Activated CD4-positive, alpha-beta memory T cell treated with anti-CD3 and anti-CD28 coated beads, Interleukin-2, amount 10 ng/mL, durations not matched to agents 7 days and 5 days (primary cell): Measurements from ENCODE around the gene CDKL2. TPM values are rescaled to one million over a fixed set of nuclear protein-coding genes. Genes with fewer than 3 reads are reported as not detected.

Source experiments
- CTCF ChIA-PET: fragments of 350-600 bp; sonication (Branson Sonifier 250); formaldehyde crosslinking; loops from one replicate; lab custom pipeline; 2021; ENCODE audit warnings: antibody characterized with exemption, inconsistent platforms; lab: Charles Lee
- POLR2A ChIA-PET: fragments of 350-600 bp; sonication (Branson Sonifier 250); formaldehyde crosslinking; loops from one replicate; lab custom pipeline; 2021; ENCODE audit warnings: antibody characterized with exemption; lab: Charles Lee
- DNase-seq: peaks from one replicate; pipeline ENCODE4 v3.0.0-alpha.2; 2020
- H3K27ac Mint-ChIP-seq: one replicate; pipeline ENCODE4 v1.8.0; 2021; ENCODE audit warnings: mild to moderate bottlenecking, mixed read lengths
- H3K27me3 Mint-ChIP-seq: one replicate; pipeline ENCODE4 v1.8.0; 2021; ENCODE audit warnings: mixed read lengths
- H3K36me3 Mint-ChIP-seq: one replicate; pipeline ENCODE4 v1.8.0; 2021; ENCODE audit warnings: low read depth, mixed read lengths
- H3K4me1 Mint-ChIP-seq: one replicate; pipeline ENCODE4 v1.8.0; 2021; ENCODE audit warnings: mixed read lengths
- H3K4me3 Mint-ChIP-seq: one replicate; pipeline ENCODE4 v1.8.0; 2021; ENCODE audit warnings: mild to moderate bottlenecking, mixed read lengths
- H3K9me3 Mint-ChIP-seq: one replicate; pipeline ENCODE4 v1.8.0; 2021; ENCODE audit warnings: mixed read lengths
- total RNA-seq, 2 experiments: library from RNA; stranded (reverse); gene quantifications; one replicate each; pipeline ENCODE4 v1.2.3, GENCODE V29; 2021

The CDKL2 gene
- total RNA-seq, 2 experiments from 2014 or later, result 1.3 to 1.4 TPM

GRCh38 chr4:75596061-75596460 is 34.3 kb downstream of the CDKL2 start:
- POLR2A ChIA-PET, result no interaction called here
- Mint-ChIP-seq H3K4me1 (peaks cover 28% of the 10 kb centered on the region), H3K27ac (no peak overlapping the region), H3K9me3 (no peaks in the 10 kb centered on the region), H3K27me3 (no peaks in the 10 kb centered on the region), H3K36me3 (peaks cover 4% of the 10 kb centered on the region), H3K4me3 (no peak overlapping the region)
- no peak for DNase-seq
- CTCF ChIA-PET, result no interaction called here

- POLR2A ChIA-PET, result no interaction called here
Observed at GRCh38 chr4:75593393-75593792, 36.9 kb downstream of the CDKL2 start.

GRCh38 chr4:75584067-75584466 is 46.3 kb downstream of the CDKL2 start:
- DNase-seq, result no peak
- ChIA-PET POLR2A (no interaction called here), CTCF (no interaction called here)
- peaks cover 17% of the 10 kb centered on the region for H3K27me3 Mint-ChIP-seq
- H3K9me3 Mint-ChIP-seq, result peaks cover 4% of the 10 kb centered on the region
- no peaks in the 10 kb centered on the region for H3K4me1 Mint-ChIP-seq
- no peaks in the 10 kb centered on the region for H3K36me3 Mint-ChIP-seq
- H3K4me3 Mint-ChIP-seq, result no peak overlapping the region
- no peak overlapping the region for H3K27ac Mint-ChIP-seq

More at GRCh38 chr4:75593393-75593792, 36.9 kb downstream of the CDKL2 start:
- Mint-ChIP-seq H3K9me3 (no peaks in the 10 kb centered on the region), H3K4me3 (no peak overlapping the region), H3K27me3 (no peaks in the 10 kb centered on the region), H3K4me1 (peaks cover 15% of the 10 kb centered on the region), H3K36me3 (no peaks in the 10 kb centered on the region), H3K27ac (no peak overlapping the region)
- CTCF ChIA-PET, result no interaction called here
- no peak for DNase-seq

GRCh38 chr4:75567725-75568124 is 62.6 kb downstream of the CDKL2 start:
- Mint-ChIP-seq H3K27ac (no peak overlapping the region), H3K9me3 (no peaks in the 10 kb centered on the region), H3K36me3 (no peaks in the 10 kb centered on the region), H3K4me1 (peaks cover 16% of the 10 kb centered on the region), H3K4me3 (no peak overlapping the region), H3K27me3 (peaks cover 18% of the 10 kb centered on the region)
- CTCF ChIA-PET, result no interaction called here
- POLR2A ChIA-PET, result no interaction called here
- DNase-seq, result no peak

GRCh38 chr4:75566911-75567310 is 63.4 kb downstream of the CDKL2 start:
- ChIA-PET POLR2A (no interaction called here), CTCF (interaction anchor here (1.3 kb wide), 1 partner anchor 51 kb away, joined by 4 read pairs; no protein-coding TSS in a partner anchor)
- no peak for DNase-seq
- Mint-ChIP-seq H3K36me3 (no peaks in the 10 kb centered on the region), H3K27ac (no peak overlapping the region), H3K9me3 (no peaks in the 10 kb centered on the region), H3K27me3 (peaks cover 15% of the 10 kb centered on the region), H3K4me1 (peaks cover 18% of the 10 kb centered on the region), H3K4me3 (no peak overlapping the region)

- Mint-ChIP-seq H3K4me3 (no peak overlapping the region), H3K27me3 (peaks cover 15% of the 10 kb centered on the region), H3K4me1 (peaks cover 20% of the 10 kb centered on the region), H3K36me3 (no peaks in the 10 kb centered on the region), H3K9me3 (no peaks in the 10 kb centered on the region), H3K27ac (no peak overlapping the region)
- POLR2A ChIA-PET, result no interaction called here
- CTCF ChIA-PET, result interaction anchor here (1.0 kb wide), 1 partner anchor 282 kb away, joined by 3 read pairs; no protein-coding TSS in a partner anchor
- no peak for DNase-seq
Observed at GRCh38 chr4:75565481-75565880, 64.8 kb downstream of the CDKL2 start.

GRCh38 chr4:75564023-75564422 is 66.3 kb downstream of the CDKL2 start:
- Mint-ChIP-seq H3K4me3 (no peak overlapping the region), H3K9me3 (no peaks in the 10 kb centered on the region), H3K27me3 (peaks cover 20% of the 10 kb centered on the region), H3K27ac (no peak overlapping the region), H3K4me1 (peaks cover 20% of the 10 kb centered on the region), H3K36me3 (no peaks in the 10 kb centered on the region)
- no peak for DNase-seq
- POLR2A ChIA-PET, result no interaction called here
- CTCF ChIA-PET, result interaction anchor here (1.5 kb wide), 1 partner anchor 284 kb away, joined by 3 read pairs; no protein-coding TSS in a partner anchor

GRCh38 chr4:75561789-75562188 is 68.5 kb downstream of the CDKL2 start:
- no peak for DNase-seq
- Mint-ChIP-seq H3K4me1 (peaks cover 30% of the 10 kb centered on the region), H3K27me3 (peaks cover 24% of the 10 kb centered on the region), H3K27ac (no peak overlapping the region), H3K4me3 (no peak overlapping the region), H3K9me3 (no peaks in the 10 kb centered on the region), H3K36me3 (peaks cover 3% of the 10 kb centered on the region)
- CTCF ChIA-PET, result interaction anchor here (0.7 kb wide), 2 partner anchors 424 to 1337 kb away, joined by 3 to 4 read pairs; no protein-coding TSS in a partner anchor
- POLR2A ChIA-PET, result no interaction called here

GRCh38 chr4:75557696-75558095 is 72.6 kb downstream of the CDKL2 start:
- ChIA-PET POLR2A (interaction anchor here (3.2 kb wide), 1 partner anchor 44 kb away, joined by 34 read pairs; the partner anchor contains the start of genes RCHY1 and THAP6), CTCF (interaction anchor here (0.6 to 2.1 kb wide), 2 partner anchors 270 to 290 kb away, joined by 3 to 5 read pairs; no protein-coding TSS in a partner anchor)
- Mint-ChIP-seq H3K36me3 (peaks cover 3% of the 10 kb centered on the region), H3K9me3 (no peaks in the 10 kb centered on the region), H3K27ac (no peak overlapping the region), H3K27me3 (peaks cover 16% of the 10 kb centered on the region), H3K4me3 (no peak overlapping the region), H3K4me1 (peaks cover 34% of the 10 kb centered on the region)
- no peak for DNase-seq

- Mint-ChIP-seq H3K27me3 (peaks cover 11% of the 10 kb centered on the region), H3K27ac (peak within 1 kb of the TSS; percentile 64), H3K36me3 (peaks cover 3% of the 10 kb centered on the region), H3K9me3 (no peaks in the 10 kb centered on the region), H3K4me1 (peaks cover 31% of the 10 kb centered on the region), H3K4me3 (peak within 1 kb of the TSS; percentile 31)
- POLR2A ChIA-PET, result interaction anchor here (0.7 to 3.2 kb wide), 5 partner anchors 15 to 168 kb away, joined by 3 to 34 read pairs (median 4); partner anchors contain the start of genes G3BP2, RCHY1, THAP6 and USO1
- CTCF ChIA-PET, result interaction anchor here (0.8 to 1.5 kb wide), 4 partner anchors 41 to 512 kb away, joined by 3 to 5 read pairs (median 4); partner anchors contain the start of genes RCHY1, THAP6 and USO1
- peak; percentile 71 for DNase-seq
Observed at GRCh38 chr4:75555294-75556164, 74.8 kb downstream of the CDKL2 start, which contains the start of gene ODAPH. Gene ODAPH, plus strand, starts transcription at chr4:75556066. Its CDS starts 17 bp downstream, at chr4:75556083.

GRCh38 chr4:75552452-75552851 is 77.9 kb downstream of the CDKL2 start:
- Mint-ChIP-seq H3K27me3 (no peaks in the 10 kb centered on the region), H3K4me1 (peaks cover 28% of the 10 kb centered on the region)
- POLR2A ChIA-PET, result no interaction called here

GRCh38 chr4:75549019-75549418 is 81.3 kb downstream of the CDKL2 start:
- no peaks in the 10 kb centered on the region for H3K36me3 Mint-ChIP-seq
- ChIA-PET POLR2A (no interaction called here), CTCF (no interaction called here)
- H3K4me1 Mint-ChIP-seq, result peaks cover 4% of the 10 kb centered on the region
- H3K27me3 Mint-ChIP-seq, result no peaks in the 10 kb centered on the region
- no peak for DNase-seq
- H3K27ac Mint-ChIP-seq, result no peak overlapping the region
- no peak overlapping the region for H3K4me3 Mint-ChIP-seq
- H3K9me3 Mint-ChIP-seq, result no peaks in the 10 kb centered on the region

More at GRCh38 chr4:75552452-75552851, 77.9 kb downstream of the CDKL2 start:
- Mint-ChIP-seq H3K27ac (no peak overlapping the region), H3K4me3 (no peak overlapping the region), H3K9me3 (no peaks in the 10 kb centered on the region), H3K36me3 (no peaks in the 10 kb centered on the region)
- CTCF ChIA-PET, result no interaction called here
- no peak for DNase-seq
